ENCODE data around the gene FXR2. TPM values are rescaled to one million over a fixed set of nuclear protein-coding genes. Genes with fewer than 3 reads are reported as not detected.

FXR2 gene
- total RNA-seq, 1 experiment from 2014 or later: 49.7 TPM

DNA sequence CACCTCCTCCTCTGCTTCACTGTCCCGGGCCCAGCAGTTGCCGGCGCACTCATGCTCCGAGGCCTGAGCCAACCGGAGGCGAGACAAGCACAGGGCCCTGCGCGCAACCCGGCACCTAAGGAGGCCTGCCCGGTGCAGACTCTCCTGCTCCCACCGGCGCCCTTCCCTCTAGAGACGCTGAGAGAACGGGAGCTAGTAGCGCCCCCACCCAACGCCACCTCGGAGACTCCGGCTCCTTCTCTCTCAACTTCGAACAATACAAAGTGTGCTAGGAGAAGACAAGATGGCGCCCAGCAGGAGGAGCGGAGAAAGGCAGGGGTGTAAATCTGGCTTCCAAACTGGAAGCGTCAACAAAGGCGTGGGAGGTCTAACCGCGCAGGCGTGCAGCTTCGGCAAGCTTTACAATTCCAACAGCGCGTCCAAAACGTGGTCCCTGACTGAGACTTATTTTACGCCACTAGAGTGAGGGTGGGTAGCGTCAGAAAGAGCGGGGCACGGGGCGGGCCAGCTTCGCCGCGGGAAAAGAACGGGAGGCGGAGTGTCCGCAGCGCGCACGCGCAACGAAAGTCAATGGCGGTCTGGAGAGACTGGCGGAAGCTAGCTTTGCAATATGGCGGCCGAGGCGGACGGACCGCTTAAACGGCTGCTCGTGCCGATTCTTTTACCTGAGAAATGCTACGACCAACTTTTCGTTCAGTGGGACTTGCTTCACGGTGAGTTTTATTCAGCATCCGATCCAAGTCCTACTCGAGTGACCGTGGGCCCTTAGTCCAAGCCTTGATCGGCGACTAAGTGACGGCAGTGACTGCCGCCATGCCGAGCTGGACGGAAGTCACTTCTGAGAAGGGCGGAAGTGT, 31.2 kb downstream of the FXR2 start, which contains the start of gene MPDU1:
Gene MPDU1, plus strand, starts transcription at position 600 of the 857 bp plus-strand sequence. Its CDS starts 11 bp downstream, at position 611.
- peaks cover 53% of the 10 kb centered on the region for H3K79me2 ChIP-seq (ENCODE audit: insufficient read depth, low read length)
- TSS peak; percentile 84 for BruUV-seq (replicated peaks)

More for the DNA sequence above, 31.2 kb downstream of the FXR2 start, which contains the start of gene MPDU1:
- CTCF ChIA-PET: interaction anchor here (1.0 to 4.9 kb wide), 7 partner anchors 10 to 252 kb away, joined by 3 to 39 read pairs (median 4); partner anchors contain the start of genes TP53 and WRAP53
- POLR2A ChIA-PET: interaction anchor here (0.8 to 3.4 kb wide), 14 partner anchors 9 to 363 kb away, joined by 3 to 37 read pairs (median 5); partner anchors contain the start of genes ACADVL, DLG4, FXR2 and NEURL4
- Histone ChIP-seq H3K9ac (ENCODE audit: low read length) (peak within 1 kb of the TSS; percentile 98), H3K36me3 (ENCODE audit: control insufficient read depth in 1 of 2, insufficient read depth in 2 of 2, low read length in 2 of 2) (peaks cover 0 to 22% of the 10 kb centered on the region in 2 experiments; a peak in 2 of 4 replicates), H3K9me3 (ENCODE audit: control insufficient read depth in 1 of 2, insufficient read depth in 1 of 2, low read depth in 1 of 2, low read length in 2 of 2) (no peaks in the 10 kb centered on the region), H3K4me3 (replicated peaks in 1 of 2; ENCODE audit: low read depth in 1 of 2, low read length in 2 of 2) (peak within 1 kb of the TSS; percentile 60 to 97), H3K27ac (ENCODE audit: low read depth, low read length) (peak within 1 kb of the TSS; percentile 90), H4K20me1 (ENCODE audit: insufficient read depth) (no peaks in the 10 kb centered on the region), H3K27me3 (ENCODE audit: insufficient read depth, low read length) (no peaks in the 10 kb centered on the region), H3K4me2 (ENCODE audit: low read length) (peak within 1 kb of the TSS; percentile 96), H2AFZ (ENCODE audit: low read depth, low read length, poor library complexity, severe bottlenecking) (no peak within 1 kb of the TSS), H3K9me2 (ENCODE audit: insufficient read depth) (no peaks in the 10 kb centered on the region), H3K4me1 (ENCODE audit: control insufficient read depth in 1 of 2, insufficient read depth in 2 of 2, low read length in 2 of 2) (peaks cover 14 to 53% of the 10 kb centered on the region in 2 experiments)
- intact Hi-C loops (cut with micrococcal nuclease): loop anchor here (1.0 to 5.0 kb wide), 2 partner anchors 103 to 254 kb away; no protein-coding TSS in a partner anchor
- RAD21 ChIA-PET (ENCODE audit: low non-redundant PET in 1 of 2, low total read pairs in 2 of 2, uncharacterized antibody in 2 of 2, unreplicated experiment in 2 of 2): interaction anchor here (0.8 to 0.9 kb wide), 2 partner anchors 104 kb away, joined by 3 to 6 read pairs; partner anchors contain the start of gene TP53 (in 2 of the 2)
- ATAC-seq (peak; percentile 67), DNase-seq (ENCODE audit: low read depth, low spot score) (peak; percentile 90)
- TF ChIP-seq, protein P1, sequence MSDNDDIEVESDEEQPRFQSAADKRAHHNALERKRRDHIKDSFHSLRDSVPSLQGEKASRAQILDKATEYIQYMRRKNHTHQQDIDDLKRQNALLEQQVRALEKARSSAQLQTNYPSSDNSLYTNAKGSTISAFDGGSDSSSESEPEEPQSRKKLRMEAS (IDR thresholded peaks at IDR 0.05): peak; percentile 97
- TF ChIP-seq SRF (IDR thresholded peaks at IDR 0.05; ENCODE audit: low read depth) (no peak), ZFX (IDR thresholded peaks at IDR 0.05) (peak; percentile 90; the same call in 1 of the 2 replicates), ELF1 (IDR thresholded peaks at IDR 0.05; ENCODE audit: borderline replicate concordance, low read depth) (no peak; the same call in 1 of the 2 replicates), POLR2AphosphoS5 (IDR thresholded peaks at IDR 0.05; ENCODE audit: low read depth, low read length) (peak; percentile 69), SP1 (IDR thresholded peaks at IDR 0.05; ENCODE audit: low read depth) (peak; percentile 45; the same call in 1 of the 2 replicates), YY1 (IDR thresholded peaks at IDR 0.05; ENCODE audit: extremely low read depth, insufficient replicate concordance, low read depth, low read length) (peak; percentile 95), CEBPB (IDR thresholded peaks at IDR 0.05; ENCODE audit: low read depth) (no peak), POLR2A (IDR thresholded peaks at IDR 0.05; ENCODE audit: borderline replicate concordance, extremely low read depth, insufficient read depth, insufficient read length) (peak; percentile 59), ZNF274 (IDR thresholded peaks at IDR 0.05; ENCODE audit: low read depth, low read length) (no peak), JUND (IDR thresholded peaks at IDR 0.05) (no peak), EGR1 (IDR thresholded peaks at IDR 0.05; ENCODE audit: low read depth) (peak; percentile 78), TCF7L2 (IDR thresholded peaks at IDR 0.05; ENCODE audit: borderline replicate concordance, extremely low read depth, insufficient read depth, insufficient read length) (peak; percentile 66)
